ENCODE measurements around the gene ABCB10. TPM values are rescaled to one million over a fixed set of nuclear protein-coding genes. Genes with fewer than 3 reads are reported as not detected.
"Not testable (repeated sequence)": the region's sequence is repeated elsewhere in the genome, so short reads cannot be mapped to it uniquely, and the experiment has no call there.

Gene ABCB10
- total RNA-seq, 1 donor from 2014 or later = 16.4 TPM

DNA sequence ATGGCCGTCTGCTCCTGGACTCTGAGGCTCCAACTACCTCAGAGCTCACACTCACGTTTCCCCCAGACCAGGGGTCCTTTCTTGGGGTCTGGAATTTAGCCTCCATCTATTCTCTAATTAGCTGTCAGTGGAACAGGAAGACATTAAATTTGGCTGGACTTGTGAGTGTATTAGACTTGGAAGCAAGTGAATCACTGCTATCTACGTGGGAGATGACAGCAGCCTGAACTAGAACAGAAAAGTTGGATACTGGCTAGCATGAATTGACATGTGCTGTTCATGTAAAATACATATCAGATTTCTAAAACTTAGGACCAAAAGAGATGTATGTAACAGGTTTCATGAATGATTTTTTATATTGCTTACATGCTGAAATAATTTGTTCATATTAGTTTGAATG, 39.4 kb upstream of the ABCB10 start:
- TF ChIP-seq, protein P1, sequence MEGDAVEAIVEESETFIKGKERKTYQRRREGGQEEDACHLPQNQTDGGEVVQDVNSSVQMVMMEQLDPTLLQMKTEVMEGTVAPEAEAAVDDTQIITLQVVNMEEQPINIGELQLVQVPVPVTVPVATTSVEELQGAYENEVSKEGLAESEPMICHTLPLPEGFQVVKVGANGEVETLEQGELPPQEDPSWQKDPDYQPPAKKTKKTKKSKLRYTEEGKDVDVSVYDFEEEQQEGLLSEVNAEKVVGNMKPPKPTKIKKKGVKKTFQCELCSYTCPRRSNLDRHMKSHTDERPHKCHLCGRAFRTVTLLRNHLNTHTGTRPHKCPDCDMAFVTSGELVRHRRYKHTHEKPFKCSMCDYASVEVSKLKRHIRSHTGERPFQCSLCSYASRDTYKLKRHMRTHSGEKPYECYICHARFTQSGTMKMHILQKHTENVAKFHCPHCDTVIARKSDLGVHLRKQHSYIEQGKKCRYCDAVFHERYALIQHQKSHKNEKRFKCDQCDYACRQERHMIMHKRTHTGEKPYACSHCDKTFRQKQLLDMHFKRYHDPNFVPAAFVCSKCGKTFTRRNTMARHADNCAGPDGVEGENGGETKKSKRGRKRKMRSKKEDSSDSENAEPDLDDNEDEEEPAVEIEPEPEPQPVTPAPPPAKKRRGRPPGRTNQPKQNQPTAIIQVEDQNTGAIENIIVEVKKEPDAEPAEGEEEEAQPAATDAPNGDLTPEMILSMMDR (IDR thresholded peaks at IDR 0.05; ENCODE audit: unreplicated experiment) = no peak
- peaks cover 2% of the 10 kb centered on the region for H3K4me1 Mint-ChIP-seq
- no peaks in the 10 kb centered on the region for H3K9me3 Mint-ChIP-seq
- H3K4me3 Mint-ChIP-seq = no peak overlapping the region
- no peaks in the 10 kb centered on the region for H3K27me3 Mint-ChIP-seq (ENCODE audit: low read depth)
- no peak overlapping the region for H3K27ac Mint-ChIP-seq
- peaks cover 45% of the 10 kb centered on the region for H3K36me3 Mint-ChIP-seq
- no peak for DNase-seq (ENCODE audit: low spot score in 2 of 2, unreplicated experiment in 2 of 2)

DNA sequence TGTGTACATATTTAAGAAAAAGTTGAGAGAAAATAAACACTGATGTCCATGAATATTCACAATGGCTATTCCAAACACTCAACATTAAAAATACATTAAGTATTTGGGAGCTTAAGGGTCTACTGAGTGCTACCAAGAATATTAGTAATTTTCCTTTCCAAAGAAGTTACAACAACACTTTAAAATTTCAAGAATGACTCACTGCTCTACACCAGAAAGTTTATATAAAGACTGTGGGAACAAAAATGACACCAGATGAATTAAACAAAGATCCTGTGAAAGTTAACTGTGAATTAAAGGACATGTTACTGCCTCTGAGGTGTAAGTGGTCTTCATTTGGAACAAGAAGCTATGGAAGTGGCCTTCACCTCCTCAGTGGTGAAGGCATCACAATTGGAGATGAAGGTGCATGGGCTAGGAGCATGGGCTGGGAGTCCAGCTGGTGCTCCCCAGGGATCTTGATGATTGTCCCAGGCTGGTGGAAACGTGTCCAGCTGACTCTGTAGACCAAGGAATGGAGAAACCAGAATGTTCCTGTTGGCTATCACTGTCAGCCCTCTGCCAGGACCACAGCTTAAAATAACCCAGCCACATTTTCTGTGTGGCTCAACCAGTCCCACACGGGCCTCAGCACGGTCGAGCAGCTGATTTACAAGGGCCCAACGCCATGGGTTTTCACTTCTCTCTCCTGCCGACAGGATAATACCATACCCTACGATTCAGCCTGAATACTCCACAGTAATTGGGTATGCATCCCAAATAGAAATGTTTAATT, 38.6 kb upstream of the ABCB10 start:
- H3K4me3 Mint-ChIP-seq = no peak overlapping the region
- no peak for DNase-seq (ENCODE audit: low spot score in 2 of 2, unreplicated experiment in 2 of 2)
- TF ChIP-seq, protein P1 (IDR thresholded peaks at IDR 0.05; ENCODE audit: unreplicated experiment) = no peak
- peaks cover 2% of the 10 kb centered on the region for H3K4me1 Mint-ChIP-seq
- H3K27me3 Mint-ChIP-seq (ENCODE audit: low read depth) = no peaks in the 10 kb centered on the region
- H3K27ac Mint-ChIP-seq = no peak overlapping the region
- no peaks in the 10 kb centered on the region for H3K9me3 Mint-ChIP-seq
- H3K36me3 Mint-ChIP-seq = peaks cover 41% of the 10 kb centered on the region

DNA sequence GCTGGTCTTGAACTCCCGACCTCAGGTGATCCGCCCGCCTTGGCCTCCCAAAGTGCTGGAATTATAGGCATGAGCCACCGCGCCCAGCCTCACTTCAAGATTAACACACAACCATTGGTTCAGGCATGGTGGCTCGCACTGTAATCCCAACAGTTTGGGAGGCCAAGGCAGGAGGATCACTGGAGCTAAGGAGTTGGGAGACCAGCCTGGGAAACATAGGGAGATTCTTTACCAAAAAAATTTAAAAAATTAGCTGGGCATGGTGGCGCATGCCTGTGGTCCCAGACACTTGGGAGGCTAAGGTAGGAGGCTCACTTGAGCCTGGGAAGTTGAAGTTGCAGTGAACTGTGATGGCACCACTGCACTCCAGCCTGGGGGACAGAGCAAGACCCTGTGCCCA, 37.4 kb upstream of the ABCB10 start:
- DNase-seq (ENCODE audit: low spot score in 2 of 2, unreplicated experiment in 2 of 2); H3K9me3 Mint-ChIP-seq; H3K4me1 Mint-ChIP-seq; H3K27ac Mint-ChIP-seq; H3K27me3 Mint-ChIP-seq (ENCODE audit: low read depth); H3K4me3 Mint-ChIP-seq: not testable (repeated sequence)
- H3K36me3 Mint-ChIP-seq = peaks cover 33% of the 10 kb centered on the region

DNA sequence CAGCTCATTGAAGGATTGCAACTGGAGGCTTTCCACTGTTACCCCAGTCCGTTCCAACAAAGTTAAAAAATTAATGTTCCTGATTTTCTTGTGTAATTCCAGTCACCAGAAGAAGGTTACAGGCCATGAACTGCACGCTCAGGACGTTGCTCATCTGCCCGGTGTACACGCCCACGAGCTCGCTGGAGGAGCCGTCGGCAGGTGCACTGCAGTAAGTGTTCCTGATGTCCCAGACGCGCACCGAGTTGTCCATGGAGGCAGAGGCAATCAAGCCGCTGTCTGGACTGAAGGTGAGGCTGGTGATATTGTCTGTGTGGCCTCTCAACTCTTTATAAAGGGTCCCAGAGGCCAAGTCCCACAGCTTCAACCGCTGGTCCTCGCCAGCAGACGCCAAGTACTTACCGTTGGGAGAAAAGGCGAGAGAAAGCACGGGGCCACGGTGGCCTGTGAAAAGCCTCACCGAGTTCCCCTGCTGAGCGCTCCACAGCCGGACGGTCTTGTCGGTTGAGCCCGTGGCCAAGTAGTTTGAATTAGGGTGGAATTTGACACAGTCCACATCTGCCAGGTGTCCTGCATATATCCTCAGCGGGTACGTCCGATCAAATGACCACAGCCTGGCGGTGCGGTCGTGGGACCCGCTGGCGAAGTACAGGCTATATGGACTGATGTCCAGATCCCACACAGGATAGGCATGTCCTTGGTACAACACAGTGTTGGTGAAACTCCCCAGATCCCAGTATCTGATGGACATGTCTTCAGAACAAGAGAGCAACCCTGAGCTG, 35.9 kb upstream of the ABCB10 start:
- H3K9me3 Mint-ChIP-seq = no peaks in the 10 kb centered on the region
- H3K4me3 Mint-ChIP-seq = no peak overlapping the region
- H3K27ac Mint-ChIP-seq = no peak overlapping the region
- TF ChIP-seq, protein P1 (IDR thresholded peaks at IDR 0.05; ENCODE audit: unreplicated experiment) = no peak
- no peak for DNase-seq (ENCODE audit: low spot score in 2 of 2, unreplicated experiment in 2 of 2)
- peaks cover 27% of the 10 kb centered on the region for H3K36me3 Mint-ChIP-seq
- no peaks in the 10 kb centered on the region for H3K27me3 Mint-ChIP-seq (ENCODE audit: low read depth)
- peaks cover 2% of the 10 kb centered on the region for H3K4me1 Mint-ChIP-seq

DNA sequence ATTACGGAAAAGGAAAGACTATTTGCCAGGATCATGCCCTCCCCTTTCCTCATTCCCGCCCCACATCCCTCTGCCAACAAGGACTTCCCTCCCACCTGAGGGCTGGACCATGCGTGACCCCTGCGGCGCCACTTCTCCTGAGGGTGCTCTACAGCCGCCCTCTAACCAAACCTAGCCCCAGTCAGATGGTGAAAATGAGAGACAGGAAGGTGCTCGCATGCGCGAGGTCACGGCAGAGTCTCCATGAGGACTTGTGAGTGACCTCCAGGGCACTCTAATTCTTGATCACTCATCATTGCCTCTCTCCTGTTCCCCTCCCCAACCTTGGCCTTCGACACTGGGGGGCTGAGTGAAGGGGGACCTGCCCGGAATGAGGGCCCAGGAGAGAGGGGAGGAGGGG, 35.3 kb upstream of the ABCB10 start:
- Mint-ChIP-seq H3K9me3 (no peaks in the 10 kb centered on the region), H3K4me3 (no peak overlapping the region), H3K36me3 (peaks cover 25% of the 10 kb centered on the region), H3K4me1 (peaks cover 2% of the 10 kb centered on the region), H3K27ac (no peak overlapping the region), H3K27me3 (ENCODE audit: low read depth) (no peaks in the 10 kb centered on the region)
- no peak for DNase-seq (ENCODE audit: low spot score in 2 of 2, unreplicated experiment in 2 of 2)
- TF ChIP-seq, protein P1 (IDR thresholded peaks at IDR 0.05; ENCODE audit: unreplicated experiment) = no peak

DNA sequence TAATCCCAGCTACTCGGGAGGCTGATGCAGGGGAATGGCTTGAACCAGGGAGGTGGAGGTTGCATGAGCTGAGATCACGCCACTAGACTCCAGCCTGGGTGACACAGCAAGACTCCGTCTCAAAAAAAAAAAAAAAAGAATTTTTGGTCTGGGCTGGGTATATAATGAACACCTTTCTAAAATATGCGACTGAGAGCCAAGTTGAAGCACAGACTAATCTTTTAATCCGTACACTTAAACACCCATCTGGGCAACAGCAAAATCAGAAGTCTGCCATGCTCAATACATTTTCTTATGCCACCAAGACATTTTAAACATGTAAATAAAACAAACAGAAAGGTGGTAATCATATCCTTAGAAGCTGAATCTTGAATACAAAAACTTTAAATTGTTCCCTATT, 31.6 kb upstream of the ABCB10 start:
- no peaks in the 10 kb centered on the region for H3K27me3 Mint-ChIP-seq (ENCODE audit: low read depth)

More for the DNA sequence above, 31.6 kb upstream of the ABCB10 start:
- Mint-ChIP-seq H3K4me1 (no peaks in the 10 kb centered on the region), H3K4me3 (no peak overlapping the region), H3K27ac (no peak overlapping the region), H3K36me3 (peaks cover 16% of the 10 kb centered on the region), H3K9me3 (no peaks in the 10 kb centered on the region)
- DNase-seq (ENCODE audit: low spot score in 2 of 2, unreplicated experiment in 2 of 2) = no peak
- TF ChIP-seq, protein P1 (IDR thresholded peaks at IDR 0.05; ENCODE audit: unreplicated experiment) = no peak

Measured in mesothelial cell of epicardium (in vitro differentiated cells).